ENCODE data around the gene NR1H4. TPM values are rescaled to one million over a fixed set of nuclear protein-coding genes. Genes with fewer than 3 reads are reported as not detected.

Gene NR1H4
- total and polyA plus RNA-seq, 2 of the 8 experiments (the other 6 are each of a cell fraction or from before 2014, with no cell fraction given): not detected

DNA sequence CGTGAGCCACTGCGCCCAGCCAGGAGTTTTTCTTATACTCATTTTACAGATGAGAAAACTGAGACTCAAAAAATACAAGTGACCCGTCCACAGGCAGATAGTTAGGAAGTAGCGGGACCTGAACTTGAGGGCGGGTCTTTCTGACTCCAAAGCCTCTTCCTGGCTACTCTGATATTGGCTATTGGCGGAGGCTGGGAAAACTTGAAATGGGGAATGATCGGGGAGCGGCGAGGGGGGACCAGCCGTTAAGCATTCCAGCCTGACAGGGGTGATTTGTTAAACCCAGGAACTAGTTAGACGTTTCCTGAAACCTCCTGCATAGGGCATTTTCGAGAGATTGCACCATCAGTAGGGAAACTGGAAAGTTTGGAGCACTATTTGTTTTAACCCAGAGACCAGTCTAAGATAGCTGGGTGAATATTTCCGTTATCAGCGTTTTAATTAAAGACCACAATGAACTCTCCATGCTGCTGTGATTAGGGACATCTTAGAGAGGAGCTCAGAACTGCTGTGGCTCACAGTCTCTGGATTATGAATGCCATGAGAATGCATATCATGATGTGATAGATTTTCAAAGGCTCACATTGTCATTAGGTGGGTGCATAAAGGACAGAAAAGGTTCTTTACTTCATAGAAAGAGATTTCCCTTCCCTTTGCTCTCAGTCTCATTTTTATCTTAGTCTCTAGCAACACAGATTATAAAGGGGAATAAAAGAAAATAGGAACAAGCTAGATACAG lies 2.5 kb downstream of the NR1H4 start:
- Histone ChIP-seq H3K27ac (ENCODE audit: low read depth, low read length) (no peak overlapping the region), H3K9ac (replicated peaks in 1 of 4; ENCODE audit: extremely low read depth in 1 of 4, low read depth in 3 of 4, low read length in 3 of 4) (no peak overlapping the region), H2BK5ac (ENCODE audit: low read depth, low read length) (no peak overlapping the region), H3K4me2 (ENCODE audit: insufficient read depth in 1 of 2, low read depth in 2 of 2, low read length in 2 of 2) (no peak overlapping the region), H4K20me1 (replicated peaks in 1 of 2; ENCODE audit: control insufficient read depth in 1 of 2, insufficient read depth in 2 of 2, low read length in 2 of 2) (no peaks in the 10 kb centered on the region), H3K36me3 (ENCODE audit: control insufficient read depth in 2 of 4, insufficient read depth in 4 of 4, low read length in 3 of 4) (no peaks in the 10 kb centered on the region), H3K9me3 (ENCODE audit: insufficient read depth in 2 of 2, low read depth in 1 of 2, low read length in 1 of 2) (no peaks in the 10 kb centered on the region), H3K4me1 (replicated peaks in 1 of 4; ENCODE audit: control insufficient read depth in 3 of 4, insufficient read depth in 4 of 4, low read length in 3 of 4) (no peaks in the 10 kb centered on the region), H3K27me3 (replicated peaks in 1 of 4; ENCODE audit: control insufficient read depth in 3 of 4, extremely low read depth in 1 of 4, insufficient read depth in 3 of 4, low read length in 3 of 4) (peaks cover 0 to 1% (median 0%) of the 10 kb centered on the region in 4 experiments; a peak in 1 of 7 replicates), H3K23ac (ENCODE audit: insufficient read length) (no peak overlapping the region), H3K23me2 (ENCODE audit: low read depth, low read length) (no peaks in the 10 kb centered on the region), H4K5ac (ENCODE audit: insufficient read length, low read depth, low read length) (no peak overlapping the region), H3K18ac (ENCODE audit: extremely low read depth, low read length) (no peak overlapping the region), H3K79me1 (ENCODE audit: low read depth, low read length) (no peaks in the 10 kb centered on the region), H2BK15ac (ENCODE audit: low read length) (no peak overlapping the region), H3K14ac (ENCODE audit: insufficient read length) (no peak overlapping the region), H3K4ac (replicated peaks; ENCODE audit: insufficient read length, low read depth, low read length) (no peak overlapping the region), H2BK12ac (ENCODE audit: low read depth, low read length) (no peak overlapping the region), H4K91ac (replicated peaks; ENCODE audit: insufficient read length, low read length) (no peak overlapping the region), H2AK5ac (ENCODE audit: low read depth, low read length) (no peak overlapping the region), H3K4me3 (ENCODE audit: extremely low read depth in 1 of 4, insufficient read depth in 2 of 4, low read depth in 3 of 4, low read length in 4 of 4) (no peak overlapping the region), H2BK120ac (replicated peaks; ENCODE audit: low read depth, low read length) (no peak overlapping the region), H3K56ac (replicated peaks; ENCODE audit: insufficient read length, low read depth, low read length) (no peak overlapping the region), H3K79me2 (ENCODE audit: control insufficient read depth in 1 of 2, insufficient read depth in 2 of 2, low read length in 2 of 2) (no peaks in the 10 kb centered on the region), H2AFZ (ENCODE audit: low read length) (no peak overlapping the region), H2BK20ac (ENCODE audit: low read length) (no peak overlapping the region), H4K8ac (ENCODE audit: extremely low read depth, insufficient read depth, low read length) (no peak overlapping the region)
- WGBS, 2 experiments (ENCODE audit: extremely low coverage in 1 of 2, insufficient coverage in 1 of 2, insufficient read length in 1 of 2, insufficient replicate concordance in 2 of 2, low coverage in 1 of 2, low lambda C conversion rate in 2 of 2, missing lambda C conversion rate in 1 of 2): 87% methylated on average over 14 of the region's 14 CpGs; no CpG with 5 or more reads in 1 of the 2 experiments
- DNase-seq (ENCODE audit: low read depth in 1 of 2, low spot score in 2 of 2): no peak
- POLR2A ChIA-PET (ENCODE audit: partially characterized antibody): no interaction called here
- CTCF ChIA-PET (ENCODE audit: partially characterized antibody): interaction anchor here (0.7 to 2.2 kb wide), 4 partner anchors 13 to 196 kb away, joined by 3 to 5 read pairs (median 4); no protein-coding TSS in a partner anchor
- TF ChIP-seq JUND (IDR thresholded peaks at IDR 0.05; ENCODE audit: low read length) (no peak), TBP (IDR thresholded peaks at IDR 0.05; ENCODE audit: low read depth, low read length) (no peak), CBX8 (IDR thresholded peaks at IDR 0.05; ENCODE audit: borderline replicate concordance, low read depth, low read length) (no peak), SP4 (IDR thresholded peaks at IDR 0.05; ENCODE audit: low read length) (no peak), RBBP5 (IDR thresholded peaks at IDR 0.05; ENCODE audit: borderline replicate concordance, low read depth, low read length) (no peak), KDM4A (IDR thresholded peaks at IDR 0.05; ENCODE audit: low read depth, low read length, severe bottlenecking) (no peak), POLR2A (IDR thresholded peaks at IDR 0.05; ENCODE audit: control extremely low read depth in 1 of 2, low read depth in 2 of 2, low read length in 2 of 2) (no peak), SAP30 (IDR thresholded peaks at IDR 0.05; ENCODE audit: insufficient read depth, insufficient replicate concordance, low read length) (no peak), KDM1A (IDR thresholded peaks at IDR 0.05; ENCODE audit: borderline replicate concordance, low read length) (no peak), TAF7 (optimal IDR thresholded peaks at IDR 0.05; ENCODE audit: borderline replicate concordance, low read depth, low read length) (no peak), FOSL1 (IDR thresholded peaks at IDR 0.05; ENCODE audit: insufficient read depth, low read depth, low read length) (no peak)
- FAIRE-seq: no peak

Data from H1 (cell line).